Stomach (tissue), 9 donors: ENCODE data around the gene KIZ. TPM values are rescaled to one million over a fixed set of nuclear protein-coding genes. Genes with fewer than 3 reads are reported as not detected.
A peak's percentile ranks its signal among the peaks of the same experiment; 100 is the strongest.

Experiments
- DNase-seq, 2 donors: peaks; one replicate each; pipeline versions ENCODE4 v3.0.0 to v3.0.0-alpha.2; 2013 to 2019
- H3K27ac ChIP-seq, 5 donors: fragments of 200-600 bp in 4 of 5; sonication (generic) in 4 of 5; one replicate each; pipeline ENCODE4 v1.5.1; 2013 to 2019; ENCODE audit warnings: mild to moderate bottlenecking in 1 of 5, moderate library complexity in 1 of 5
- H3K27me3 ChIP-seq, 3 donors: fragments of 200-600 bp; sonication (generic); one replicate each; pipeline ENCODE4 v1.5.1; 2017 to 2019; ENCODE audit warnings: mixed run types in 1 of 3
- H3K36me3 ChIP-seq, 4 donors: fragments of 200-600 bp; sonication (generic); 1 replicate in 3 of 4; 2 replicates in 1 of 4; pipeline ENCODE4 v1.5.1; 2016 to 2019
- H3K4me1 ChIP-seq, 4 donors: fragments of 200-600 bp; sonication (generic); one replicate each; pipeline ENCODE4 v1.5.1; 2016 to 2019
- H3K4me3 ChIP-seq, 4 donors: fragments of 200-600 bp; sonication (generic) in 3 of 4; one replicate each; pipeline ENCODE4 v1.5.1; 2016 to 2019; ENCODE audit warnings: mild to moderate bottlenecking in 1 of 4
- H3K9me3 ChIP-seq, 4 donors: fragments of 200-600 bp; sonication (generic); one replicate each; pipeline ENCODE4 v1.5.1; 2016 to 2019
- EP300 ChIP-seq: sonication (generic); formaldehyde crosslinking; IDR thresholded peaks from one replicate; pipeline ENCODE4 v1.6.1; 2017; ENCODE audit warnings: antibody characterized with exemption
- POLR2A ChIP-seq, 4 donors: fragments of 450-650 bp; IDR thresholded peaks; one replicate each; pipeline ENCODE4 v1.6.1; 2016; ENCODE audit warnings: antibody characterized with exemption in 4 of 4, control low read depth in 2 of 4, mild to moderate bottlenecking in 1 of 4, moderate library complexity in 1 of 4
- POLR2AphosphoS5 ChIP-seq, 3 donors: sonication (generic); formaldehyde crosslinking; IDR thresholded peaks; one replicate each; pipeline ENCODE4 v1.6.1; 2016; ENCODE audit warnings: antibody characterized with exemption in 3 of 3
- WGBS, 5 donors: extraction: QIAGEN DNeasy Blood & Tissue Kit in 3 of 5; methylation state at CpG; one replicate each; pipeline versions ENCODE4 v1.1.5 to v1.1.7; 2013 to 2018; 5-methylcytosine and 5-hydroxymethylcytosine counted together
- intact Hi-C: fragments of 100-400 bp; cut with DNase I; formaldehyde crosslinking; loops from one replicate; pipeline ENCODE4 v1.15.1; 2023; ENCODE audit warnings: low total_unique reads
- polyA plus RNA-seq, 3 donors: library from polyadenylated mRNA; stranded (reverse); fragments of 200-250 nt; gene quantifications; one replicate each; pipeline ENCODE4 v1.2.3, GENCODE V29; 2013
- total RNA-seq, 5 donors: library from RNA; depleted of rRNA; stranded (reverse); fragments of >200 nt; gene quantifications; one replicate each; pipeline versions ENCODE4 v1.1.0 to v1.2.3, GENCODE V29; 2014 to 2016
- TF ChIP-seq, protein P1 (sequence below), 7 experiments: fragments of 450-650 bp in 4 of 7; fragments of 200-600 bp in 3 of 7; sonication (generic) in 3 of 7; IDR thresholded peaks; one replicate each; pipeline ENCODE4 v1.5.1; 2016 to 2019; ENCODE audit warnings: antibody characterized with exemption in 7 of 7, control low read depth in 2 of 7, mild to moderate bottlenecking in 1 of 7
- donor health status: healthy with polysubstance abuse.
- donor health status: Bipolar disorder and iron deficiency.
- donor health status: healthy.

KIZ gene
- total and polyA plus RNA-seq, 8 donors, result 11.7 to 38.2 (median 15.1) TPM

DNA sequence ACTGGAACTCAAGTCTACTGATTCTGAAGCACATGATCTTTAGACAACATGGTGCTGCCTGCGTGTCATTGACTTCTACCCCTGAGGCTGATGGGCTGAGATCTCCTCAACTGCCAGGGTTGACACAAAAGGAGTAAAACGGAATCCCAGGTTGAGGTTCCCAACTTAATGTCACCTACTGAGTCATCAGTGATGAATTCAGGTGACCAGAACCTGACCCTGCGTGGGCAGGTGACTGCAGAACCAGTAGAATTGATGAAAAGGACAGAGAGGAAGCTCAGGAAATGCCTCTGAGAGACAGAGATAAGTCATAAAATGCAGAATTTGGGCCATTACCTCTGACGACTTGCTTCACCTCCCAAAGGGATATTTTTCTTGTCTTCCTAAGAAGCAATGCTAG is 7.7 kb upstream of the KIZ start:
- Histone ChIP-seq H3K4me1 (no peaks in the 10 kb centered on the region), H3K36me3 (no peaks in the 10 kb centered on the region), H3K4me3 (no peak overlapping the region), H3K9me3 (no peaks in the 10 kb centered on the region), H3K27me3 (peaks cover 0 to 8% (median 0%) of the 10 kb centered on the region in 3 donors), H3K27ac (no peak overlapping the region)
- intact Hi-C loops, result no loop called here
- DNase-seq, result no peak
- WGBS, 5 donors, result 64 to 74% (median 69%) methylated on average over 4 of the region's 4 CpGs
- TF ChIP-seq EP300, result no peak
- TF ChIP-seq, protein P1, sequence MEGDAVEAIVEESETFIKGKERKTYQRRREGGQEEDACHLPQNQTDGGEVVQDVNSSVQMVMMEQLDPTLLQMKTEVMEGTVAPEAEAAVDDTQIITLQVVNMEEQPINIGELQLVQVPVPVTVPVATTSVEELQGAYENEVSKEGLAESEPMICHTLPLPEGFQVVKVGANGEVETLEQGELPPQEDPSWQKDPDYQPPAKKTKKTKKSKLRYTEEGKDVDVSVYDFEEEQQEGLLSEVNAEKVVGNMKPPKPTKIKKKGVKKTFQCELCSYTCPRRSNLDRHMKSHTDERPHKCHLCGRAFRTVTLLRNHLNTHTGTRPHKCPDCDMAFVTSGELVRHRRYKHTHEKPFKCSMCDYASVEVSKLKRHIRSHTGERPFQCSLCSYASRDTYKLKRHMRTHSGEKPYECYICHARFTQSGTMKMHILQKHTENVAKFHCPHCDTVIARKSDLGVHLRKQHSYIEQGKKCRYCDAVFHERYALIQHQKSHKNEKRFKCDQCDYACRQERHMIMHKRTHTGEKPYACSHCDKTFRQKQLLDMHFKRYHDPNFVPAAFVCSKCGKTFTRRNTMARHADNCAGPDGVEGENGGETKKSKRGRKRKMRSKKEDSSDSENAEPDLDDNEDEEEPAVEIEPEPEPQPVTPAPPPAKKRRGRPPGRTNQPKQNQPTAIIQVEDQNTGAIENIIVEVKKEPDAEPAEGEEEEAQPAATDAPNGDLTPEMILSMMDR (IDR thresholded peaks at IDR 0.05), result no peak
- TF ChIP-seq POLR2A (IDR thresholded peaks at IDR 0.05), result no peak
- TF ChIP-seq POLR2AphosphoS5 (IDR thresholded peaks at IDR 0.05), result no peak

DNA sequence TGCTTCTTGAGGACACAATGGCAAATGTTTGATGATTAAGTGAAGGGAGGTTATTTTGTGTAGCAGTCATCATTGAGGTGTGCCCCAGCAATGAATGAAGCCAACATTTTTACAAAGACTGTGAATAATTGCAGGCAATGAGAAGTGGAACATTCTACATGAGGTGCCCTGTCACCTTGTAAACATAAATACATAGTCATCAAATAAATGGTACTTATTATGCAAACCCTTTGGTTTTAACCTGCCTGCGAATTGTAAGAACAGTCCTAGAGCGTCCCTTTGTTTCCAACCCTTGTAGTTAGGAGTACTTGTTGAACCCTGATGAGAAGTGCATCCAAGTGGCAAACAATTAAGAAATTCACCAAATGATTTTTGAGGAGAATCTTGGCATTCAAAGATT is 7.1 kb upstream of the KIZ start:
- Histone ChIP-seq H3K4me3 (no peak overlapping the region), H3K36me3 (no peaks in the 10 kb centered on the region), H3K4me1 (no peaks in the 10 kb centered on the region), H3K27ac (no peak overlapping the region), H3K27me3 (peaks cover 0 to 8% (median 0%) of the 10 kb centered on the region in 3 donors), H3K9me3 (no peaks in the 10 kb centered on the region)
- WGBS, 5 donors, result 84 to 97% (median 94%) methylated on average over 2 of the region's 2 CpGs
- TF ChIP-seq POLR2AphosphoS5 (IDR thresholded peaks at IDR 0.05), result no peak
- no peak for TF ChIP-seq EP300
- TF ChIP-seq, protein P1 (IDR thresholded peaks at IDR 0.05), result no peak
- intact Hi-C loops, result no loop called here
- DNase-seq, result no peak

DNA sequence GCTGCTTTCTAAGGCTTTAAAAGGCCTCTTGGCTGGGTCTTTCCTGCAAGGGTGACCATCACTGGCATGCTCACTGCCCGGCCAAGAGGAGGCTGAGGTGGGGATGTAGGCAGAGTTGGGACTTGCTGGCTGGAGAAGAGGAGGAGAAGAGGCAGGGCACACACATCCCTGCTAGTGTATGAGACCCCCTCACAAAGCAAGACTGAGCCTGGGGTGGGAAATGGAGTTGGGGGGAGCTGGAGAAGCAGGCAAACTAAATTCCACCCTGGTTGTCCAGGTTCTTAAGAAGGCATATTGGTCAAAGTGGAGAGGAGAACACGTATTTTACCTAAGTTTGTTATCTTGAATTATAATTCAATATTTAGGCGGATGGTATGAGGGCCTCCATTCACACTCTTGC is 1.7 kb upstream of the KIZ start:
- intact Hi-C loops, result no loop called here
- 87 to 93% (median 92%) methylated on average over 3 of the region's 3 CpGs for WGBS, 5 donors

DNA sequence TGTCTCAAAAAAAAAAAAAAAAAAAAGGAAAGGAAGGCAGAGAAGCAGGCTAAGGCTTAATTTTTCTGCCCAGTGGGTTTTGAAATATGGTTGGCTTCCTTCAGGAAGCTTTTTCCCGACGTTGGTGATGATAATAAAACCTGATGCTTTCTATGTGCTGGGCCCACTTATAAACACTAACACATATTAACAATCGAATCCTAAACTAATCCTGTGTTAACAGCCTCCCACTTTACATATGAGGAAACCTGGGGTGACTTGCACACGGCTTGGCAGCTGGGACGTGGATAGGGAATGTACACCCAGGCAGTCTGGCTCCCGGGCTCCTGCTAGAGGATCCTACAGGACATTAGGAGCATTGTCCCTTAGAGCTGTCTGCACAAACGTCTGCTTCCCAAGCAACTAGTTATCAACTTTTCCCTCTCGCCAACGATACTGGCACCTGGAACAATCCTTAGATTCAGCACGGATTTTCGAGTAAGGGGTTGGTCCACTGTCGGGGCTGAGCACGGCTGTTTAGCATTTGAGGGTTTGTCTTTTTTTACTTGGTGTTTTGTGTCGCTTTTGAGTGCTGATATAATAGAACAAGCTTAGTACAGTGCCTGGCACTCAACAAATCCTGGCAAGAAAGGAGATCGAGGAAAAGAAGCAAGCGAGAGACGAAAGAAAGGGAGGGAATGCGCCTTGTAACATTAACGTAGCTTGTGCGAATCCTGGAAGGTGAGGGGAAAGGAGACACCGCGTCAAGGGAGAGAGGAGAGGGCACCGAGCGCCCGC is 622 bp upstream of the KIZ start:
- peak; percentile 51 to 68 for DNase-seq
- no peaks in the 10 kb centered on the region for H3K36me3 ChIP-seq
- no peaks in the 10 kb centered on the region for H3K27me3 ChIP-seq
- H3K4me3 ChIP-seq, result peak overlapping the region; percentile 93 to 97 (median 94)
- H3K9me3 ChIP-seq, result no peaks in the 10 kb centered on the region
- intact Hi-C loops, result no loop called here
- 2 to 4% (median 3%) methylated on average over 22 to 25 of the region's 25 CpGs for WGBS, 5 donors
- H3K4me1 ChIP-seq, result peaks cover 0 to 26% (median 21%) of the 10 kb centered on the region in 4 donors
- peak overlapping the region; percentile 65 to 89 (median 87) for H3K27ac ChIP-seq
- TF ChIP-seq EP300 (no peak), POLR2AphosphoS5 (IDR thresholded peaks at IDR 0.05) (no peak), POLR2A (IDR thresholded peaks at IDR 0.05) (no peak)
- TF ChIP-seq, protein P1 (IDR thresholded peaks at IDR 0.05), result no peak

More for the DNA sequence above, 1.7 kb upstream of the KIZ start:
- no peak for TF ChIP-seq POLR2A (IDR thresholded peaks at IDR 0.05)
- no peak for TF ChIP-seq POLR2AphosphoS5 (IDR thresholded peaks at IDR 0.05)
- no peak for TF ChIP-seq EP300
- TF ChIP-seq, protein P1 (IDR thresholded peaks at IDR 0.05), result no peak
- Histone ChIP-seq H3K4me3 (no peak overlapping the region), H3K9me3 (no peaks in the 10 kb centered on the region), H3K4me1 (peaks cover 0 to 26% (median 21%) of the 10 kb centered on the region in 4 donors), H3K27me3 (no peaks in the 10 kb centered on the region), H3K36me3 (no peaks in the 10 kb centered on the region), H3K27ac (no peak overlapping the region)
- DNase-seq, result no peak
